Esophagus muscularis mucosa (tissue), 4 donors: Measurements from ENCODE around the gene FOSL2.

Source experiments
- EP300 ChIP-seq: sonication (generic); formaldehyde crosslinking; IDR thresholded peaks from one replicate; pipeline ENCODE4 v1.6.1; 2017; ENCODE audit warnings: antibody characterized with exemption
- POLR2A ChIP-seq: fragments of 450-650 bp; IDR thresholded peaks from one replicate; pipeline ENCODE4 v1.6.1; 2017; ENCODE audit warnings: antibody characterized with exemption, moderate library complexity, mild to moderate bottlenecking, low read depth
- POLR2AphosphoS5 ChIP-seq, 2 donors: sonication (generic); formaldehyde crosslinking; IDR thresholded peaks; one replicate each; pipeline ENCODE4 v1.6.1; 2017; ENCODE audit warnings: antibody characterized with exemption in 2 of 2
- TF ChIP-seq, protein P1 (sequence below), 3 experiments: fragments of 200-600 bp in 2 of 3; fragments of 450-650 bp in 1 of 3; sonication (generic) in 2 of 3; IDR thresholded peaks; one replicate each; pipeline ENCODE4 v1.5.1; 2017 to 2019; ENCODE audit warnings: antibody characterized with exemption in 3 of 3, mild to moderate bottlenecking in 2 of 3, moderate library complexity in 1 of 3

DNA sequence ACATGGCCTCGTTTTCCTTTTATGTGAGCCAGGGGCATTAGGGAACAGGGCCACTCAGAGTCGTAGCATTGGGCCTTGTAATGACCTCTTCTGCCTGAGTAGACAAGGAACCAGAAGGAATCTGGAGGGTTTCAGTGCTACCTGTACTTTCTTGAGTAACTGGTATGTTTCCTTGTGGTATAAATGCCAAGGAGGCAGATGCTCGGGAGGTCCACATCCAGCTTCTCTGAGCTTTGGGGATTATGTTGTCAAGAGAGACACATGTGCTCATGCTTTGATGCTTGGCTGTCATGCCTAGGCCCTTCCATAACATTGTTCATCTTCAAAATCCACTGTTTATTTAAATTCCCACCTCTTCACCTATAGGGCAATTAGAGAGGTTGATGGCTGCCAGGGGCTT lies 26.3 kb downstream of the FOSL2 start:
- TF ChIP-seq, protein P1, sequence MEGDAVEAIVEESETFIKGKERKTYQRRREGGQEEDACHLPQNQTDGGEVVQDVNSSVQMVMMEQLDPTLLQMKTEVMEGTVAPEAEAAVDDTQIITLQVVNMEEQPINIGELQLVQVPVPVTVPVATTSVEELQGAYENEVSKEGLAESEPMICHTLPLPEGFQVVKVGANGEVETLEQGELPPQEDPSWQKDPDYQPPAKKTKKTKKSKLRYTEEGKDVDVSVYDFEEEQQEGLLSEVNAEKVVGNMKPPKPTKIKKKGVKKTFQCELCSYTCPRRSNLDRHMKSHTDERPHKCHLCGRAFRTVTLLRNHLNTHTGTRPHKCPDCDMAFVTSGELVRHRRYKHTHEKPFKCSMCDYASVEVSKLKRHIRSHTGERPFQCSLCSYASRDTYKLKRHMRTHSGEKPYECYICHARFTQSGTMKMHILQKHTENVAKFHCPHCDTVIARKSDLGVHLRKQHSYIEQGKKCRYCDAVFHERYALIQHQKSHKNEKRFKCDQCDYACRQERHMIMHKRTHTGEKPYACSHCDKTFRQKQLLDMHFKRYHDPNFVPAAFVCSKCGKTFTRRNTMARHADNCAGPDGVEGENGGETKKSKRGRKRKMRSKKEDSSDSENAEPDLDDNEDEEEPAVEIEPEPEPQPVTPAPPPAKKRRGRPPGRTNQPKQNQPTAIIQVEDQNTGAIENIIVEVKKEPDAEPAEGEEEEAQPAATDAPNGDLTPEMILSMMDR (IDR thresholded peaks at IDR 0.05): no peak
- TF ChIP-seq POLR2AphosphoS5 (IDR thresholded peaks at IDR 0.05) (no peak), POLR2A (no peak), EP300 (no peak)
